GM21390 (cell line): Measurements from ENCODE around the gene STXBP4.
A peak's percentile ranks its signal among the peaks of the same experiment; 100 is the strongest.

Source experiments
- ATAC-seq: cut with Tn5 transposase; IDR thresholded peaks from one replicate; pipeline ENCODE4 v1.9.1; 2021; ENCODE audit not compliant: unreplicated experiment

The STXBP4 gene

GRCh38 chr17:54968262-54968987, at the start of gene STXBP4, which contains the start of gene COX11:
TSS of gene STXBP4 (plus strand) at chr17:54968765. CDS start at chr17:54986220, 17,455 bp downstream.
TSS of gene COX11 (minus strand) at chr17:54968654. CDS start at chr17:54968646, 8 bp downstream.
- ATAC-seq: peak; percentile 94

GRCh38 chr17:54919425-54919824, 49.1 kb upstream of the STXBP4 start:
- no peak for ATAC-seq

- no peak for ATAC-seq
Measured at GRCh38 chr17:54920819-54921218, 47.7 kb upstream of the STXBP4 start.

GRCh38 chr17:54924405-54924804, 44.2 kb upstream of the STXBP4 start:
- no peak for ATAC-seq

- ATAC-seq: no peak
Measured at GRCh38 chr17:54927525-54927924, 41.0 kb upstream of the STXBP4 start.

GRCh38 chr17:54932711-54933110, 35.9 kb upstream of the STXBP4 start:
- ATAC-seq: no peak

GRCh38 chr17:54933921-54934320, 34.6 kb upstream of the STXBP4 start:
- ATAC-seq: no peak

- no peak for ATAC-seq
Measured at GRCh38 chr17:54935471-54935870, 33.1 kb upstream of the STXBP4 start.

GRCh38 chr17:54937018-54937417, 31.5 kb upstream of the STXBP4 start:
- no peak for ATAC-seq

GRCh38 chr17:54937426-54937825, 31.1 kb upstream of the STXBP4 start:
- ATAC-seq: no peak

- no peak for ATAC-seq
Measured at GRCh38 chr17:54941285-54941684, 27.3 kb upstream of the STXBP4 start.

GRCh38 chr17:54944796-54945195, 23.8 kb upstream of the STXBP4 start:
- no peak for ATAC-seq

GRCh38 chr17:54945231-54945630, 23.3 kb upstream of the STXBP4 start:
- no peak for ATAC-seq

- ATAC-seq: no peak
Measured at GRCh38 chr17:54945671-54946070, 22.9 kb upstream of the STXBP4 start.

GRCh38 chr17:54947396-54947795, 21.2 kb upstream of the STXBP4 start:
- ATAC-seq: no peak

- ATAC-seq: no peak
Measured at GRCh38 chr17:54948380-54948779, 20.2 kb upstream of the STXBP4 start.

GRCh38 chr17:54950116-54950515, 18.4 kb upstream of the STXBP4 start:
- no peak for ATAC-seq

- no peak for ATAC-seq
Measured at GRCh38 chr17:54951286-54951685, 17.3 kb upstream of the STXBP4 start.

- ATAC-seq: no peak
Measured at GRCh38 chr17:54956791-54957190, 11.8 kb upstream of the STXBP4 start.

GRCh38 chr17:54967621-54968261, 824 bp upstream of the STXBP4 start:
- peak; percentile 19 for ATAC-seq

GRCh38 chr17:54968988-54969332, 395 bp downstream of the STXBP4 start:
- peak; percentile 22 for ATAC-seq
